GM21526 (cell line): Measurements from ENCODE around the gene DNTT.
"Not testable (repeated sequence)": the region's sequence is repeated elsewhere in the genome, so short reads cannot be mapped to it uniquely, and the experiment has no call there.

ENCODE experiments used
- ATAC-seq: cut with Tn5 transposase; IDR thresholded peaks from one replicate; pipeline ENCODE4 v1.9.1; 2021; ENCODE audit warnings: moderate library complexity; ENCODE audit not compliant: unreplicated experiment, low FRiP score

The DNTT gene

DNA sequence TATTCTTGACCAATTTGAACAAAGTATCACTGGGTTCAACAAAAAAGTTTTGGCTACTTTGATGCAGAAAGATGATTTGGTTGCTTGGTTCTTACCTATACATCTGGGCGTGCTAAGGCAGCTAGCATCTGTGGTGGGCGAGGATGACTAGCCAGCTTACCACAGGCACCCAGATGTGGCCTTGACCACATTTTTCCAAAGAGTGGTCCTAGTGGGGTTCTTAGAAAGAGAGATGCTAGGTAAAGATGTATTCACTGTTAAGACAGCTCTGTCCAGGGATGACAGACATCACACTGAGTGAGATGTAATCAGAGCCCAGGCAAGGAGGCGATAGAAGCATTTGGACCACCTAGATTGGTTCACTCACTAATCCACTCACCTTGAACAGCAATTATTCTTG, 785 bp downstream of the DNTT start:
- no peak for ATAC-seq

DNA sequence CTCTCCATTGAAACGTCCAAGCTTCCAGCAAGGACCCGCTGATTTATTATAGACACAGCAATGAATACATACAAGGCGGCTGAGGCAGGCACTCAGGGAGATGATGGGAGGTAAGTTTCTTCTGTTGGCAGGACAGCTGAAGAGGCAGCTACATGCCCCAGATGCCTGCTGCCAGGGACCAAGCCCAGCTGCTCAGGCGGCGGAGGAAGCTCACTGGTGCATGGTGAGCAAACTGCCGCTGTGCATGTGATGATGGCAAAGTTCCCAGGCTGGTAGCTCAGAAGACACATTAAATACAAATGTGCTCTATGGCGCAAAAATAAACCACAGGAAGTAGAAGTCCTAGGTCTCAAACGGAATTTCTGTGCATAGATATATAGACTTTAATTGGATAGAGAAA, 2.3 kb downstream of the DNTT start:
- ATAC-seq: no peak

DNA sequence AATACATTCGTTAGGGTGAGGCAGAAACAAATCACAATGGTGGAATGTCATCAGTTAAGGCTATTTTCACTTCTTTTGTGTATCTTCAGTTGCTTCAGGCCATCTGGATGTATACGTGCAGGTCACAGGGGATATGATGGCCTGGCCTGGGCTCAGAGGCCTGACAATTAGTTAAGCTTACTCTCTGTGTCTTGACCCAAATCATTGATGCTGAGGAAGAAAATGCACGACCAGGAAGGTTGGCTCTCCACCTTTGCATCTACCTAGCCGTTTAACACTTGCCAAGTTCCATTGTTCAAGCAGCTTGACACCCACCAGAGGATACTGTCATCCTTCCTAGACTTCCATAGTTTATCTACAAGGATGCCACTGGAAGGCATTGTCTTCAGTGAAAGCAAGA, 4.6 kb downstream of the DNTT start:
- ATAC-seq: not testable (repeated sequence)

- no peak for ATAC-seq
Observed at GRCh38 chr10:96309628-96310320, 5.5 kb downstream of the DNTT start.

- ATAC-seq: no peak
Observed at GRCh38 chr10:96310321-96310669, 6.1 kb downstream of the DNTT start.

DNA sequence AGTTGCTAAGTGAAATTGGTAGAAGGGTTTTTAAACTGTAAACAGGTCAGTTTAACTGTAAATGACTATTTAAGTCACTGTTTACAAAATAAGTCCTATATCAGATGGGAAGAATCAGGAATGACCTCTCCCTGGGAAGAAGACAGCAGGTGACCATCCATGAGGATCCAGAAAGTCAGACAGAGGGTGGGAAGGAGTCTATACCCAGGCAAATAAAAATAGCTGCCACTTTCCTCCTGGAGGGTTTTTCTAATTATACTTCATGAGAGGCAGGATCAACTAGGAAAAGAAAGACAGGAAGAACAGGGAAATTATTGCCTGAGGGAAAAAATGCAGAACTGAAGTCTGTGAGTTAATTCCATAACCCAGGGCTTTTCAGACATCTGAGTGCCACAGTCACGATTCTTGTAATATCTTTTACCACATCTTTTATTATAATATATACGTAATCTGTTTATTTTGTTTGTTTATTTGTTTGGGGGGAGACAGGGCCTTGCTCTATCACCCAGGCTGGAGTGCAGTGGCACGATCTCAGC, 7.0 kb downstream of the DNTT start:
- ATAC-seq: no peak

DNA sequence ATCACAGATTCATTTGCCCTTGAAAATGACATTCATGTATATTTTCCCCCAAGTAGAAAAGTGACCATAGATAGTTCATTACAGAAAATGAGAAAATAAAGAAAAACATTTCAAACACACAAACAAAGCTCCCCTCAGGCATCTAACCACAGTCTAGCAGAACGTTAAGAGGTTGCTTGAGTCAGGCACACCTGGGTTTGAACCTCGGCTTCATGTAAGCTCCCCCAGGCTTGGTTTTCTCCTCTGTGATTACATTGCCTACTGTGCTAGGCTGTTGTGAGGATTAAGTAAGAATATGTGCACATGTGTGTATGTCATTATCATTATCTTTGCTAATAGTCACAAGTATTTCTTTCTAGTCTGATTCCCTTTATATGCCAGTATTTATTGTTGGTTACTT, 9.1 kb downstream of the DNTT start:
- no peak for ATAC-seq

GRCh38 chr10:96317067-96317833, 13.0 kb downstream of the DNTT start:
- no peak for ATAC-seq

DNA sequence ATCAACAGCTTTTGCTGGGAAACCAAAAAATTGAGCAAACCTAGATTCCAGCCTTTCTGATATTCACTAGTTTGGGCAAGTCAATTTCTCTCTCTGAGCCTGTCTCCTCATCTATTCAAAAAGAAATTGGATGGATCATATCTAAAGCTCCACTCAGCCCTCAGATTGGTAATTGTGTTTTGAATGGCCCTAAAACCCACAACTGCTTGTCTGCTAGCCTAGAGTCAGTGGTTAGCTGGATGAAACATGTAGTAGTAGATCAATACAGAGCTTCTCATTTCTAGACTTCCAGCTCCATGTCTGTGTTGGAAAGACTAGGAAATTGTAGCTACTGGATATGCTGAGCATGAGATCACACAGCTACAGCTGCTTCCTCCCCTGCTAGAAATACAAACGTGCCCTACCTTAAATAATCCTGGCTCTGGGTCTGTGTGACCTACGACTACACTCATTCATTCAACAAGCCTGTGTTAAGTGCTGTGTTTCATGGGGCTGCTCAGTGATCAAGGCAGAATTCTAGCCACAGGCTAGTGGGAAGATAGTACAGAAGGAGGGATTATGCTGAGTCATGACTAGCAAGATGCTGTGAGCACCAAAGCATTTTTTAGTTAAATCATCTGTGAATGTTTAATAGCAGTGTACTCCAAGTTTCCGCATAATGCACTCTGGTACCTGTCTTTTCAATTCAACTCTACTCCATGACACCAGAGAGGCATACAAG, 15.7 kb downstream of the DNTT start:
- ATAC-seq: no peak

DNA sequence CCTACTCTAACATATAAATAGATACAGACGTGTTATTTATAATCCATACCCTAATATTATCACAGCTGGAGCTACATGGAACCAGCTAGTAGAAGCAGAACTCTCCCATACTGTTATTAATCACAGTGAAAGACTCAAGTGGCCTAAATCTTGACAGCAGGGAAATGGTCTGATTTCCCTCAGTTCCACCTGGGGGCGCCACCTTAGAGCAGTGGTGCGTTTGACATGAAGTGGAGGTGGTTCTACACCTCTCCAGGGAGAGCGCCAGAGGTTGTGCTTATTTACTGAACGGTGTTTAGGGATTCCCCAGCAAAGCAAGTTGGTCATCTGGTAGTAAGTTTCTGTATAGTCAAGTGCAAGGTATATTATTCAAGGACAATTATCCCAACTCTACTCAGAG, 17.6 kb downstream of the DNTT start:
- no peak for ATAC-seq

- no peak for ATAC-seq
Observed at GRCh38 chr10:96322275-96322674, 18.0 kb downstream of the DNTT start.

- ATAC-seq: no peak
Observed at GRCh38 chr10:96324447-96324846, 20.2 kb downstream of the DNTT start.

- ATAC-seq: peak; percentile 87
Observed at GRCh38 chr10:96325719-96326373, 21.6 kb downstream of the DNTT start.

GRCh38 chr10:96327462-96327861, 23.2 kb downstream of the DNTT start:
- ATAC-seq: no peak

GRCh38 chr10:96333101-96333500, 28.9 kb downstream of the DNTT start:
- ATAC-seq: no peak

DNA sequence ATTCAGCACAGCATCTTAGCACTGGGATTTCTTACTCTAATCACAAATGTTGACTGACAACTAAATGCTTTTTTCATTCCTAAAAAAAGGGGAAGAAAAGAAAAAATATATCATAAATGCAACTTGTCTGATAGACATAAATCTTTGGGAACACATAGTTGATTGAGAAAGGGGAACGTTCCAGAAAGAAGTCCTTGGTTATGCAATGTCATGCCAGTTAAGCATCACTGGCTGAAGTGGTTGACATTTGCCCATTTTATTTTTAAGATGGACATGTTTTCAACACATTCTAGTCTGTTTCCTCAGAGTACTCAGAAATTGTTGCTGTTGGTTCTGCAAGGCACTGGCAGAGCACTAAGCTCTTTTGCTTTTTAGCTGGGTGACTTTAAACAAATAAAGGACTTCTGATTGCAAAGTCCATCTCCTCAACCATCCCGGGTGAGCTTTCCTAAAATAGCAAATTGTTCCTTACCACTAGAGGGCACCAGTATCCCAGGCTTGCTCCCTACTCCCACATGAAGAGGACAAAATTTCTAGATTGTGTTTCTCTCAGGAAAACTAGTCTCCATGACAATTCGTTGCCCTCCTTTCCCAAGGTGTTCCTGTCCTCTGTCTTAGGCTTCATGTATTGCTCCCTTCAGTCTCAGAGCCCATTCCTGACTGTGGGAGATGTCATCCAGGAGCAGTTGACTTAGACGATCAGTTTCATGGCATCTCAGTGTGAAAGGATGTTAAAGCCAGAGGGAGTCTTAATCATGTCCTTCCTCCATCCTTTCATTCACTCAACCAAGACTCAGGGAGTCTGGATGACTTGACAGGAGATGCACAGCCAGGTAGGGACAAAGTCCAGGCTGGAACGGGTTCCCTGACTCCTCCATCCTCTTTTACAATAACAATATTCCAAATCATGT, 30.6 kb downstream of the DNTT start:
- ATAC-seq: no peak

DNA sequence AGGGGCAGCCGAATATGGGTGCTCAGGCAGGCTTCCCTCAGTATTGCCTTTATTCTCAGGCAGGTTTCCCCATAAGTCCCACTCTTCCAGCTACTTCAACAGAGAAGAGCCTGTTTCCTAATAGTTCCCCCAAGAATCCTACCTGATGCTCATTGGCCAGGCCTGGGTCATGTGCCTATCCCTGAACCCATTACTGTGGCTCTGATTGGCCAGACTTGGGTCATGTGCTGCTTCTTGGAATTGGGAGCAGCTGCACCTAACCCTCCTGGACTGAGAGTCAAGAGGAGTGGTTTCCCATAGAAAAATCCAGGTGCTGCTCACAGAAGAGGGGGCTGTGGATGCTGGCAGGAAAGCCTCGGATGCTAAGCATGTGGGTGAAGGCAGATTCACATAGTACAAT, 32.9 kb downstream of the DNTT start:
- no peak for ATAC-seq

DNA sequence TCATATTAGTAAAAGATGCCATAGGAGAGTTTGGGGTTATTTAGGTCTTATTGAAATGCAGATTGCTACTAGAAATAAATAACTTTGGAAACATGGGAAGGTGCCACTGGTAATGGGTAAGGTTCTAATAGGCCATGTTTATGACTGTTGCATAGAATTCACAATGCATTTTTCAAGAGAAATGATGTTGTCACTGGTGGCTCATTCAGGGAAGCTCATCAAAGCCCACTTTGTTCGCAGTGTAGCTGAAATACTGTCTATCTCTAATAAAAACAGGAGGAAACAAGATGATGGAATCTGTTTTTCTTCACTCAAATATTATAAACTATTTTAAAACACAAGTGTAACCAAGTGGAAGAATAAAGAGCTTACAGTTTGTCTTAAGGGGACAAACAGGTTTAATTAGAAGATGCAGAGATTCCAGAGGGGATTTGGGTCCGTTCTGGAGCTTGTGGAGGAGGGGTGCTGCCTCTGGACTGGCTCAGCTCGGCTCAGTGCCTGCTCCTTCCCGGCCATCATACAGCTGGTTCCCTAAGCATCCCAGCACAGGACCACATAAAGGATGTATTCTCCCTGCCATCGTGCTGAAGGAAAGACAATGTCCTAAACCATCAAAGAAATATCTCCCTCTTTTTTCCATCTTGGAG, 34.2 kb downstream of the DNTT start:
- ATAC-seq: no peak

GRCh38 chr10:96339383-96339782, 35.1 kb downstream of the DNTT start:
- ATAC-seq: no peak
